COR-L47 (cell line): Measurements from ENCODE around the gene NCLN.
"Not testable (repeated sequence)": the region's sequence is repeated elsewhere in the genome, so short reads cannot be mapped to it uniquely, and the experiment has no call there.

Experiments used
- DNase-seq: peaks from one replicate; lab custom pipeline; 2025; lab: John Stamatoyannopoulos, UW

The NCLN gene

GRCh38 chr19:3185461-3186159 lies at the start of gene NCLN:
NCLN (plus strand) TSS chr19:3185930; CDS start chr19:3186031, 101 bp downstream.
- DNase-seq, result peak; percentile 88

- no peak for DNase-seq
These were observed 49.6 kb upstream of the NCLN start, which contains the start of gene GNA15 for GRCh38 chr19:3135961-3136683. GNA15 (plus strand) TSS chr19:3136033; CDS start chr19:3136451, 418 bp downstream.

GRCh38 chr19:3136684-3137055 lies 49.1 kb upstream of the NCLN start:
- no peak for DNase-seq

GRCh38 chr19:3137119-3137518 lies 48.6 kb upstream of the NCLN start:
- no peak for DNase-seq

GRCh38 chr19:3138268-3138667 lies 47.5 kb upstream of the NCLN start:
- no peak for DNase-seq

- DNase-seq, result no peak
These were observed 45.1 kb upstream of the NCLN start for GRCh38 chr19:3140667-3141038.

- no peak for DNase-seq
These were observed 43.4 kb upstream of the NCLN start for GRCh38 chr19:3142292-3142670.

- DNase-seq, result no peak
These were observed 42.9 kb upstream of the NCLN start for GRCh38 chr19:3142781-3143337.

- no peak for DNase-seq
These were observed 39.6 kb upstream of the NCLN start for GRCh38 chr19:3145909-3146676.

GRCh38 chr19:3146677-3147100 lies 39.0 kb upstream of the NCLN start:
- DNase-seq, result no peak

- DNase-seq, result no peak
These were observed 37.2 kb upstream of the NCLN start for GRCh38 chr19:3148503-3148902.

- no peak for DNase-seq
These were observed 36.6 kb upstream of the NCLN start for GRCh38 chr19:3149089-3149488.

- DNase-seq, result no peak
These were observed 35.9 kb upstream of the NCLN start for GRCh38 chr19:3149526-3150505.

- no peak for DNase-seq
These were observed 34.9 kb upstream of the NCLN start for GRCh38 chr19:3150739-3151329.

GRCh38 chr19:3151563-3152418 lies 33.9 kb upstream of the NCLN start:
- DNase-seq, result no peak

- no peak for DNase-seq
These were observed 33.3 kb upstream of the NCLN start for GRCh38 chr19:3152419-3152780.

- DNase-seq, result no peak
These were observed 32.2 kb upstream of the NCLN start for GRCh38 chr19:3153286-3154230.

GRCh38 chr19:3154447-3154846 lies 31.3 kb upstream of the NCLN start:
- DNase-seq, result not testable (repeated sequence)
